K562 (cell line): ENCODE measurements around the gene ODAD3. TPM values are rescaled to one million over a fixed set of nuclear protein-coding genes. Genes with fewer than 3 reads are reported as not detected.

Experiments used
- ATAC-seq: fragments of 200-7000 bp; cut with Tn5 transposase; 3 replicates; pipeline ENCODE4 v1.9.1; 2020; ENCODE audit warnings: moderate library complexity
- BruUV-seq: library from RNA; stranded (reverse); fragments of 400-500 nt; replicated peaks from 2 replicates; lab custom pipeline; 2021; lab: Mats Ljungman, UMichigan
- CTCF ChIA-PET: fragments of 300-600 bp; formaldehyde crosslinking; extraction: SDS; loops from one replicate; lab custom pipeline; 2021; ENCODE audit warnings: low intra/inter-chr PET ratio; lab: Yijun Ruan, JAX
- POLR2A ChIA-PET: fragments of 300-600, 350-650 bp; sonication (Branson Sonifier 250); formaldehyde crosslinking; extraction: SDS; loops from one replicate; lab custom pipeline; 2021; ENCODE audit warnings: antibody characterized with exemption, inconsistent platforms; lab: Yijun Ruan, JAX
- DNase-seq, 4 experiments: peaks; one replicate each; pipeline versions ENCODE4 v3.0.0 to v3.0.0-alpha.2; 2011 to 2018; ENCODE audit warnings: low spot score in 3 of 4, mixed read lengths in 3 of 4; ENCODE audit errors: extremely low read depth in 1 of 4
- FAIRE-seq: peaks from 2 replicates; lab custom pipeline; 2011; peaks lifted over from hg19 to GRCh38; lab: Jason Lieb, UNC
- H2AFZ ChIP-seq: 2 replicates; pipeline ENCODE4 v1.6.0; 2011; ENCODE audit warnings: low read depth, low read length, control low read depth, inconsistent platforms
- H3K27ac ChIP-seq: fragments of 200-600 bp; 3 replicates; pipeline ENCODE4 v1.8.0; 2011; ENCODE audit warnings: low read depth, mild to moderate bottlenecking, control low read depth, inconsistent platforms, low read length, moderate library complexity, mixed read lengths; ENCODE audit errors: extremely low read depth
- H3K27me3 ChIP-seq, 2 experiments: fragments of 300-600 bp in 1 of 2; 2 replicates in 1 of 2; 3 replicates in 1 of 2; pipeline versions ENCODE4 v1.6.0 to v1.8.0; 2011; ENCODE audit warnings: inconsistent platforms in 2 of 2, low read length in 2 of 2, mild to moderate bottlenecking in 1 of 2, mixed read lengths in 1 of 2, moderate library complexity in 1 of 2; ENCODE audit not compliant: control insufficient read depth in 2 of 2, insufficient read depth in 2 of 2
- H3K36me3 ChIP-seq: fragments of 300-600 bp; 3 replicates; pipeline ENCODE4 v1.8.0; 2011; ENCODE audit warnings: mild to moderate bottlenecking, low read length, inconsistent platforms; ENCODE audit not compliant: control insufficient read depth, insufficient read depth
- H3K4me1 ChIP-seq, 2 experiments: fragments of 200-600 bp in 1 of 2; replicated peaks in 1 of 2; 2 replicates in 1 of 2; 3 replicates in 1 of 2; pipeline versions ENCODE4 v1.5.1 to v1.8.0; 2011; ENCODE audit warnings: inconsistent platforms in 2 of 2, low read length in 2 of 2, mild to moderate bottlenecking in 1 of 2, mixed read lengths in 1 of 2, moderate library complexity in 1 of 2; ENCODE audit not compliant: control insufficient read depth in 2 of 2, insufficient read depth in 2 of 2
- H3K4me2 ChIP-seq: 2 replicates; pipeline ENCODE4 v1.6.1; 2011; ENCODE audit warnings: low read length, control low read depth, inconsistent platforms, mixed read lengths; ENCODE audit not compliant: insufficient read depth
- H3K4me3 ChIP-seq: fragments of 200-600 bp; sonication (generic), shearing (Covaris generic); 2 replicates; pipeline ENCODE4 v1.5.1; 2016; ENCODE audit warnings: control low read depth, inconsistent platforms
- H3K79me2 ChIP-seq: fragments of 200-600 bp; 3 replicates; pipeline ENCODE4 v1.8.0; 2011; ENCODE audit warnings: low read length, inconsistent platforms; ENCODE audit not compliant: control insufficient read depth, insufficient read depth
- H3K9ac ChIP-seq, 2 experiments: 2 replicates each; pipeline versions ENCODE4 v1.6.0 to v1.6.1; 2011; ENCODE audit warnings: low read depth in 2 of 2, low read length in 2 of 2, control low read depth in 1 of 2, inconsistent platforms in 1 of 2, mild to moderate bottlenecking in 1 of 2, mixed read lengths in 1 of 2; ENCODE audit not compliant: insufficient read depth in 1 of 2
- H3K9me1 ChIP-seq: one replicate; pipeline ENCODE4 v1.6.0; 2011; ENCODE audit warnings: inconsistent platforms, mild to moderate bottlenecking, low read length, moderate library complexity; ENCODE audit not compliant: control insufficient read depth, insufficient read depth
- H3K9me3 ChIP-seq: replicated peaks from 2 replicates; pipeline ENCODE4 v1.5.1; 2011; ENCODE audit warnings: low read depth, low read length, inconsistent platforms; ENCODE audit not compliant: control insufficient read depth, insufficient read depth
- H4K20me1 ChIP-seq: replicated peaks from 2 replicates; pipeline ENCODE4 v1.6.1; 2011; ENCODE audit warnings: low read length, inconsistent platforms, mixed read lengths; ENCODE audit not compliant: control insufficient read depth, insufficient read depth
- CBFB ChIP-seq: sonication (generic); formaldehyde crosslinking; IDR thresholded peaks from 2 replicates; pipeline ENCODE4 v1.4.0; 2020; ENCODE audit warnings: mild to moderate bottlenecking, missing genetic modification reagents
- ELF4 ChIP-seq: fragments of 450-650 bp; formaldehyde crosslinking; IDR thresholded peaks from 2 replicates; pipeline ENCODE4 v1.4.0; 2022; ENCODE audit warnings: missing genetic modification characterization
- ETS2 ChIP-seq: IDR thresholded peaks from 2 replicates; pipeline ENCODE4 v1.6.1; 2016; ENCODE audit warnings: borderline replicate concordance, missing genetic modification characterization, mild to moderate bottlenecking, moderate library complexity, missing compliant biosample characterization; ENCODE audit not compliant: poor library complexity, severe bottlenecking
- FOS ChIP-seq: IDR thresholded peaks from 3 replicates; pipeline ENCODE4 v1.6.1; 2011; ENCODE audit not compliant: insufficient read length; ENCODE audit errors: extremely low read depth
- KAT8 ChIP-seq: fragments of 450-650 bp; IDR thresholded peaks from 2 replicates; pipeline ENCODE4 v1.6.1; 2016; ENCODE audit warnings: low read depth, mild to moderate bottlenecking
- MCM3 ChIP-seq: fragments of 450-650 bp; IDR thresholded peaks from 2 replicates; pipeline ENCODE4 v1.6.1; 2016
- NCOA2 ChIP-seq, 2 experiments: fragments of 450-650 bp; IDR thresholded peaks; 2 replicates each; pipeline ENCODE4 v1.6.1; 2018; ENCODE audit warnings: mild to moderate bottlenecking in 2 of 2, moderate library complexity in 1 of 2; ENCODE audit not compliant: partially characterized antibody in 2 of 2
- NR4A1 ChIP-seq, 2 experiments: fragments of 250-450 bp in 1 of 2; fragments of 450-650 bp in 1 of 2; sonication (Bioruptor Pico) in 1 of 2; IDR thresholded peaks; 2 replicates each; pipeline versions ENCODE4 v1.4.0 to v1.6.1; 2016 to 2020; ENCODE audit warnings: mild to moderate bottlenecking in 2 of 2, missing compliant biosample characterization in 1 of 2, missing genetic modification characterization in 1 of 2, moderate library complexity in 1 of 2
- SIN3B ChIP-seq: fragments of 450-650 bp; IDR thresholded peaks from 2 replicates; pipeline ENCODE4 v1.6.1; 2017; ENCODE audit warnings: low read depth, mild to moderate bottlenecking, moderate library complexity
- SRF ChIP-seq, 2 experiments: fragments of 250-450, 450-650 bp in 1 of 2; sonication (Bioruptor Pico) in 1 of 2; sonication (generic) in 1 of 2; formaldehyde crosslinking; IDR thresholded peaks; 2 replicates each; pipeline versions ENCODE4 v1.5.0 to v1.5.1; 2020 to 2022; ENCODE audit warnings: mild to moderate bottlenecking in 1 of 2, missing genetic modification reagents in 1 of 2
- TCF3 ChIP-seq: sonication (generic); formaldehyde crosslinking; IDR thresholded peaks from 2 replicates; pipeline ENCODE4 v1.4.0; 2020; ENCODE audit warnings: mild to moderate bottlenecking, missing genetic modification reagents
- ZNF253 ChIP-seq: fragments of 250-450 bp; sonication (Bioruptor Pico); conservative IDR thresholded peaks from 2 replicates; pipeline ENCODE4 v1.6.1; 2021; ENCODE audit warnings: mild to moderate bottlenecking
- ZNF780A ChIP-seq: fragments of 250-450 bp; sonication (Bioruptor Pico); IDR thresholded peaks from 2 replicates; pipeline ENCODE4 v1.5.0; 2021; ENCODE audit warnings: mild to moderate bottlenecking
- WGBS: fragments of 100-300 bp; shearing (Covaris generic); methylation state at CpG from one replicate; pipeline ENCODE4 v1.1.6; 2016; ENCODE audit warnings: low coverage, mixed read lengths; ENCODE audit not compliant: insufficient coverage; ENCODE audit errors: missing lambda C conversion rate; 5-methylcytosine and 5-hydroxymethylcytosine counted together
- in situ Hi-C: fragments of 300-500 bp; cut with MboI; formaldehyde crosslinking; loops from 4 replicates; pipeline ENCODE4 v1.15.0; 2018; ENCODE audit warnings: inconsistent platforms, mixed read lengths
- intact Hi-C: fragments of 100-400 bp; cut with micrococcal nuclease; formaldehyde crosslinking; loops from 2 replicates; pipeline ENCODE4 v1.14.2; 2022
- polyA plus RNA-seq, 8 experiments: library from polyadenylated mRNA; depleted of rRNA in 4 of 8; stranded (reverse) in 5 of 8; unstranded in 3 of 8; fragments of >200 nt; fragmentation: Nextera tagmentation in 2 of 8; fragmentation: Illumina TruSeq in 1 of 8; extraction: Ambion mirVana in 2 of 8; extraction: Trizol in 1 of 8; gene quantifications; 2 replicates each; pipeline versions ENCODE4 v1.2.1 to v1.2.3, GENCODE V29; 2011 to 2014; ENCODE audit warnings: inconsistent platforms in 1 of 8, missing spikeins in 1 of 8
- total RNA-seq, 7 experiments: library from RNA; depleted of rRNA in 6 of 7; stranded (reverse); fragments of >200 nt in 6 of 7; fragmentation: Illumina TruSeq in 2 of 7; extraction: Trizol in 2 of 7; gene quantifications; 2 replicates each; pipeline versions ENCODE4 v1.2.1 to v1.2.3, GENCODE V29; 2011 to 2021; ENCODE audit warnings: low replicate concordance in 1 of 7
- TF ChIP-seq, protein P1 (sequence below): fragments of 250-450 bp; sonication (Bioruptor Pico); IDR thresholded peaks from 2 replicates; pipeline ENCODE4 v1.4.0; 2020; ENCODE audit warnings: mild to moderate bottlenecking, moderate library complexity, borderline replicate concordance
- TF ChIP-seq, protein P2 (sequence below): fragments of 250-450 bp; sonication (Bioruptor Pico); IDR thresholded peaks from 2 replicates; pipeline ENCODE4 v1.8.0; 2022; ENCODE audit warnings: moderate library complexity, mild to moderate bottlenecking, inconsistent platforms
- TF ChIP-seq, protein P3 (sequence below): sonication (generic); formaldehyde crosslinking; IDR thresholded peaks from 2 replicates; pipeline ENCODE4 v1.8.0; 2022; ENCODE audit warnings: mild to moderate bottlenecking, missing genetic modification reagents

ODAD3 gene
- total and polyA plus RNA-seq, 9 of the 15 experiments (the other 6 are each of a cell fraction or from before 2014, with no cell fraction given), result 0.07 to 0.72 (median 0.14) TPM; not detected in 2

DNA sequence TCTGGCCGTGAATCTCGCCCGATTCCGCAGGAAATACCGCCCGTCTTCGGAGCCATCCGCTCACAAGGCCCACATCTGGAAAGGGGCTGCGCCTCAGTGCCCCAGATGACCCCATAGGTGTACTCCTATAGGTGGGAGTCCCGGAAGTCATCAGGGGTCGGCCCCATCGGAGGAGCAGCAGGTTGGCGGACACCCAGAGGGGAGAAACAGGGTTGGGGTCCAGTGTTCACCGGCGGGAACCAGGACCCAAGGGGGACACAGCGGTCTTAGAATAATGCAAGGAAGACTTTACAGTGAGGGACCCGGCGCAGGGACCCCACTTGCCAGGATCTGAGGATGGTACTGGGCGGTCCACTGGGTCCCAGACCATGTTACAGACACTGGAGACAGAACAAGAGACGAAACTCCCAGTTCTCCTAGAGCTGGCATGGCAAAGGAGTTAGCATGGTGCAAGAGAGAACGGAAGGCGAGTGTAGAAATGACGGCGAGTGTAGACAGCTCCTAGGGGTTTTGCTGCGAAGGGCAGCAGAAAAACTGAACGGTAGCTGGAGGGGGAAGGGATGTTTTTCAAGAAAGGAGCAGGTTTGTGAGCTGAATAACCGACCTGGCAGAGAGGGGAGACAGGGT, 11.6 kb downstream of the ODAD3 start:
- no TSS peak for BruUV-seq
- 56% methylated on average over 26 of the region's 27 CpGs for WGBS
- no peak overlapping the region for H3K4me3 ChIP-seq

More for the DNA sequence above, 11.6 kb downstream of the ODAD3 start:
- no peak for ATAC-seq
- TF ChIP-seq MCM3 (no peak), KAT8 (no peak), SIN3B (no peak), ZNF253 (CRISPR knock-in tag) (no peak), TCF3 (no peak), ELF4 (CRISPR knock-in tag) (no peak), SRF (CRISPR knock-in tag; IDR thresholded peaks at IDR 0.05) (no peak), NCOA2 (IDR thresholded peaks at IDR 0.05; ENCODE audit: partially characterized antibody in 2 of 2) (no peak), ZNF780A (no peak), CBFB (no peak), NR4A1 (CRISPR knock-in tag; IDR thresholded peaks at IDR 0.05) (no peak), NR4A1 (tag; IDR thresholded peaks at IDR 0.05) (no peak), ETS2 (tag) (no peak), FOS (no peak)
- TF ChIP-seq, protein P1, sequence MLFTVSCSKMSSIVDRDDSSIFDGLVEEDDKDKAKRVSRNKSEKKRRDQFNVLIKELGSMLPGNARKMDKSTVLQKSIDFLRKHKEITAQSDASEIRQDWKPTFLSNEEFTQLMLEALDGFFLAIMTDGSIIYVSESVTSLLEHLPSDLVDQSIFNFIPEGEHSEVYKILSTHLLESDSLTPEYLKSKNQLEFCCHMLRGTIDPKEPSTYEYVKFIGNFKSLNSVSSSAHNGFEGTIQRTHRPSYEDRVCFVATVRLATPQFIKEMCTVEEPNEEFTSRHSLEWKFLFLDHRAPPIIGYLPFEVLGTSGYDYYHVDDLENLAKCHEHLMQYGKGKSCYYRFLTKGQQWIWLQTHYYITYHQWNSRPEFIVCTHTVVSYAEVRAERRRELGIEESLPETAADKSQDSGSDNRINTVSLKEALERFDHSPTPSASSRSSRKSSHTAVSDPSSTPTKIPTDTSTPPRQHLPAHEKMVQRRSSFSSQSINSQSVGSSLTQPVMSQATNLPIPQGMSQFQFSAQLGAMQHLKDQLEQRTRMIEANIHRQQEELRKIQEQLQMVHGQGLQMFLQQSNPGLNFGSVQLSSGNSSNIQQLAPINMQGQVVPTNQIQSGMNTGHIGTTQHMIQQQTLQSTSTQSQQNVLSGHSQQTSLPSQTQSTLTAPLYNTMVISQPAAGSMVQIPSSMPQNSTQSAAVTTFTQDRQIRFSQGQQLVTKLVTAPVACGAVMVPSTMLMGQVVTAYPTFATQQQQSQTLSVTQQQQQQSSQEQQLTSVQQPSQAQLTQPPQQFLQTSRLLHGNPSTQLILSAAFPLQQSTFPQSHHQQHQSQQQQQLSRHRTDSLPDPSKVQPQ (CRISPR knock-in tag), result no peak
- TF ChIP-seq, protein P2, sequence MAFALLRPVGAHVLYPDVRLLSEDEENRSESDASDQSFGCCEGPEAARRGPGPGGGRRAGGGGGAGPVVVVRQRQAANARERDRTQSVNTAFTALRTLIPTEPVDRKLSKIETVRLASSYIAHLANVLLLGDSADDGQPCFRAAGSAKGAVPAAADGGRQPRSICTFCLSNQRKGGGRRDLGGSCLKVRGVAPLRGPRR, result no peak
- TF ChIP-seq, protein P3, sequence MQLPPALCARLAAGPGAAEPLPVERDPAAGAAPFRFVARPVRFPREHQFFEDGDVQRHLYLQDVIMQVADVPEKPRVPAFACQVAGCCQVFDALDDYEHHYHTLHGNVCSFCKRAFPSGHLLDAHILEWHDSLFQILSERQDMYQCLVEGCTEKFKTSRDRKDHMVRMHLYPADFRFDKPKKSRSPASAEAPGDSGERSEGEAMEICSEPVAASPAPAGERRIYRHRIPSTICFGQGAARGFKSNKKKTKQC (CRISPR knock-in tag), result no peak
- FAIRE-seq, result no peak
- no peak overlapping the region for H3K4me2 ChIP-seq
- H3K36me3 ChIP-seq, result no peaks in the 10 kb centered on the region
- H3K27me3 ChIP-seq, result peaks cover 2 to 23% of the 10 kb centered on the region in 2 experiments; a peak in 3 of 5 replicates
- in situ Hi-C loops (no loop called here), intact Hi-C loops (no loop called here)
- no peak overlapping the region for H3K9ac ChIP-seq
- H3K9me1 ChIP-seq, result no peaks in the 10 kb centered on the region
- no peak overlapping the region for H2AFZ ChIP-seq
- H3K4me1 ChIP-seq, result peaks cover 2 to 68% of the 10 kb centered on the region in 2 experiments; a peak in 3 of 5 replicates
- peak in 2 of 4 experiments; percentile 3 to 5 for DNase-seq
- H3K9me3 ChIP-seq, result no peaks in the 10 kb centered on the region; the same call in 1 of the 2 replicates
- ChIA-PET CTCF (no interaction called here), POLR2A (interaction anchor here (1.2 kb wide), 1 partner anchor 49 kb away, joined by 5 read pairs; the partner anchor contains the start of gene SWSAP1)
- no peaks in the 10 kb centered on the region for H4K20me1 ChIP-seq
- H3K79me2 ChIP-seq, result no peaks in the 10 kb centered on the region
- no peak overlapping the region for H3K27ac ChIP-seq
